ENCODE measurements around the gene NAIF1.
"Not testable (repeated sequence)": the region's sequence is repeated elsewhere in the genome, so short reads cannot be mapped to it uniquely, and the experiment has no call there.

Gene NAIF1

GRCh38 chr9:128047231-128047630 lies 19.9 kb downstream of the NAIF1 start:
- Mint-ChIP-seq H3K9me3 (no peaks in the 10 kb centered on the region), H3K27me3 (peaks cover 2% of the 10 kb centered on the region), H3K4me3 (no peak overlapping the region), H3K4me1 (peaks cover under 1% of the 10 kb centered on the region), H3K36me3 (ENCODE audit: low read depth) (no peaks in the 10 kb centered on the region), H3K27ac (no peak overlapping the region)
- ATAC-seq (no peak), DNase-seq (no peak)

- Mint-ChIP-seq H3K4me1 (peaks cover 12% of the 10 kb centered on the region), H3K27ac (no peak overlapping the region), H3K4me3 (no peak overlapping the region), H3K27me3 (peaks cover 2% of the 10 kb centered on the region), H3K36me3 (ENCODE audit: low read depth) (no peaks in the 10 kb centered on the region), H3K9me3 (no peaks in the 10 kb centered on the region)
- DNase-seq (no peak), ATAC-seq (no peak)
Measured at GRCh38 chr9:128045831-128046230, 21.3 kb downstream of the NAIF1 start.

GRCh38 chr9:128045409-128045808 lies 21.7 kb downstream of the NAIF1 start:
- not testable (repeated sequence) for ATAC-seq; H3K4me3 Mint-ChIP-seq; H3K27me3 Mint-ChIP-seq; H3K9me3 Mint-ChIP-seq; DNase-seq; H3K36me3 Mint-ChIP-seq (ENCODE audit: low read depth); H3K27ac Mint-ChIP-seq
- H3K4me1 Mint-ChIP-seq = peaks cover 12% of the 10 kb centered on the region

- ATAC-seq (no peak), DNase-seq (no peak)
- Mint-ChIP-seq H3K4me1 (peaks cover 12% of the 10 kb centered on the region), H3K4me3 (no peak overlapping the region), H3K27me3 (no peaks in the 10 kb centered on the region), H3K9me3 (no peaks in the 10 kb centered on the region), H3K27ac (no peak overlapping the region), H3K36me3 (ENCODE audit: low read depth) (no peaks in the 10 kb centered on the region)
Measured at GRCh38 chr9:128043467-128043868, 23.7 kb downstream of the NAIF1 start.

GRCh38 chr9:128042043-128042442 lies 25.1 kb downstream of the NAIF1 start:
- ATAC-seq = no peak
- DNase-seq = no peak
- H3K9me3 Mint-ChIP-seq = no peaks in the 10 kb centered on the region
- no peaks in the 10 kb centered on the region for H3K27me3 Mint-ChIP-seq
- no peak overlapping the region for H3K4me3 Mint-ChIP-seq
- H3K36me3 Mint-ChIP-seq (ENCODE audit: low read depth) = no peaks in the 10 kb centered on the region
- H3K4me1 Mint-ChIP-seq = peaks cover 12% of the 10 kb centered on the region
- H3K27ac Mint-ChIP-seq = no peak overlapping the region

GRCh38 chr9:128040783-128041182 lies 26.3 kb downstream of the NAIF1 start:
- not testable (repeated sequence) for H3K4me3 Mint-ChIP-seq; DNase-seq; ATAC-seq; H3K27me3 Mint-ChIP-seq; H3K36me3 Mint-ChIP-seq (ENCODE audit: low read depth); H3K9me3 Mint-ChIP-seq; H3K27ac Mint-ChIP-seq
- H3K4me1 Mint-ChIP-seq = peaks cover 12% of the 10 kb centered on the region

GRCh38 chr9:128036522-128036921 lies 30.6 kb downstream of the NAIF1 start:
- H3K27me3 Mint-ChIP-seq; ATAC-seq; H3K27ac Mint-ChIP-seq; H3K4me3 Mint-ChIP-seq; DNase-seq; H3K9me3 Mint-ChIP-seq; H3K36me3 Mint-ChIP-seq (ENCODE audit: low read depth): not testable (repeated sequence)
- peaks cover 36% of the 10 kb centered on the region for H3K4me1 Mint-ChIP-seq

GRCh38 chr9:128034821-128035652 lies 32.1 kb downstream of the NAIF1 start:
- no peaks in the 10 kb centered on the region for H3K9me3 Mint-ChIP-seq
- peak overlapping the region; percentile 46 for H3K27ac Mint-ChIP-seq
- no peaks in the 10 kb centered on the region for H3K27me3 Mint-ChIP-seq
- peaks cover 44% of the 10 kb centered on the region for H3K4me1 Mint-ChIP-seq
- ATAC-seq (peak; percentile 67), DNase-seq (peak; percentile 60)
- no peaks in the 10 kb centered on the region for H3K36me3 Mint-ChIP-seq (ENCODE audit: low read depth)
- no peak overlapping the region for H3K4me3 Mint-ChIP-seq

GRCh38 chr9:128033609-128034008 lies 33.5 kb downstream of the NAIF1 start:
- Mint-ChIP-seq H3K4me3 (peak overlapping the region; percentile 53), H3K9me3 (no peaks in the 10 kb centered on the region), H3K4me1 (peaks cover 55% of the 10 kb centered on the region), H3K27me3 (no peaks in the 10 kb centered on the region), H3K36me3 (ENCODE audit: low read depth) (no peaks in the 10 kb centered on the region), H3K27ac (peak overlapping the region; percentile 83)
- no peak for ATAC-seq
- no peak for DNase-seq

GRCh38 chr9:128027705-128028104 lies 39.4 kb downstream of the NAIF1 start:
- Mint-ChIP-seq H3K4me1 (peaks cover 91% of the 10 kb centered on the region), H3K9me3 (no peaks in the 10 kb centered on the region), H3K27ac (peak overlapping the region; percentile 96), H3K4me3 (peak overlapping the region; percentile 36), H3K36me3 (ENCODE audit: low read depth) (no peaks in the 10 kb centered on the region), H3K27me3 (no peaks in the 10 kb centered on the region)
- DNase-seq = no peak
- no peak for ATAC-seq

GRCh38 chr9:128026773-128027541 lies 40.2 kb downstream of the NAIF1 start:
- peak; percentile 56 for ATAC-seq
- peak; percentile 54 for DNase-seq
- Mint-ChIP-seq H3K27me3 (no peaks in the 10 kb centered on the region), H3K27ac (peak overlapping the region; percentile 96), H3K4me1 (peaks cover 93% of the 10 kb centered on the region), H3K4me3 (peak overlapping the region; percentile 69), H3K36me3 (ENCODE audit: low read depth) (no peaks in the 10 kb centered on the region), H3K9me3 (no peaks in the 10 kb centered on the region)

GRCh38 chr9:128026255-128026772 lies 40.8 kb downstream of the NAIF1 start:
- ATAC-seq (peak; percentile 62), DNase-seq (peak; percentile 64)
- Mint-ChIP-seq H3K27ac (peak overlapping the region; percentile 96), H3K36me3 (ENCODE audit: low read depth) (no peaks in the 10 kb centered on the region), H3K9me3 (no peaks in the 10 kb centered on the region), H3K4me3 (peak overlapping the region; percentile 69), H3K27me3 (no peaks in the 10 kb centered on the region), H3K4me1 (peaks cover 89% of the 10 kb centered on the region)

- ATAC-seq = no peak
- no peak for DNase-seq
- Mint-ChIP-seq H3K27ac (peak overlapping the region; percentile 96), H3K27me3 (no peaks in the 10 kb centered on the region), H3K4me1 (peaks cover 88% of the 10 kb centered on the region), H3K36me3 (ENCODE audit: low read depth) (no peaks in the 10 kb centered on the region), H3K4me3 (peak overlapping the region; percentile 69), H3K9me3 (no peaks in the 10 kb centered on the region)
Measured at GRCh38 chr9:128025736-128026135, 41.4 kb downstream of the NAIF1 start.

GRCh38 chr9:128024761-128025308 lies 42.3 kb downstream of the NAIF1 start:
- Mint-ChIP-seq H3K27ac (peak overlapping the region; percentile 96), H3K4me3 (no peak overlapping the region), H3K4me1 (peaks cover 87% of the 10 kb centered on the region), H3K36me3 (ENCODE audit: low read depth) (no peaks in the 10 kb centered on the region), H3K9me3 (no peaks in the 10 kb centered on the region), H3K27me3 (no peaks in the 10 kb centered on the region)
- ATAC-seq (no peak), DNase-seq (no peak)

Measured in activated naive CD8-positive, alpha-beta T cell treated with anti-CD3 and anti-CD28 coated beads, Interleukin-2, amount 50 U/mL, for 24 hours (primary cell).